Activated CD8-positive, alpha-beta memory T cell treated with anti-CD3 and anti-CD28 coated beads, Interleukin-2, amount 50 U/mL, for 48 hours (primary cell): Measurements from ENCODE around the gene SV2C.
"Not testable (repeated sequence)": the region's sequence is repeated elsewhere in the genome, so short reads cannot be mapped to it uniquely, and the experiment has no call there.

Experiments used
- DNase-seq: peaks from one replicate; pipeline ENCODE4 v3.0.0-alpha.2; 2020

SV2C gene

DNA sequence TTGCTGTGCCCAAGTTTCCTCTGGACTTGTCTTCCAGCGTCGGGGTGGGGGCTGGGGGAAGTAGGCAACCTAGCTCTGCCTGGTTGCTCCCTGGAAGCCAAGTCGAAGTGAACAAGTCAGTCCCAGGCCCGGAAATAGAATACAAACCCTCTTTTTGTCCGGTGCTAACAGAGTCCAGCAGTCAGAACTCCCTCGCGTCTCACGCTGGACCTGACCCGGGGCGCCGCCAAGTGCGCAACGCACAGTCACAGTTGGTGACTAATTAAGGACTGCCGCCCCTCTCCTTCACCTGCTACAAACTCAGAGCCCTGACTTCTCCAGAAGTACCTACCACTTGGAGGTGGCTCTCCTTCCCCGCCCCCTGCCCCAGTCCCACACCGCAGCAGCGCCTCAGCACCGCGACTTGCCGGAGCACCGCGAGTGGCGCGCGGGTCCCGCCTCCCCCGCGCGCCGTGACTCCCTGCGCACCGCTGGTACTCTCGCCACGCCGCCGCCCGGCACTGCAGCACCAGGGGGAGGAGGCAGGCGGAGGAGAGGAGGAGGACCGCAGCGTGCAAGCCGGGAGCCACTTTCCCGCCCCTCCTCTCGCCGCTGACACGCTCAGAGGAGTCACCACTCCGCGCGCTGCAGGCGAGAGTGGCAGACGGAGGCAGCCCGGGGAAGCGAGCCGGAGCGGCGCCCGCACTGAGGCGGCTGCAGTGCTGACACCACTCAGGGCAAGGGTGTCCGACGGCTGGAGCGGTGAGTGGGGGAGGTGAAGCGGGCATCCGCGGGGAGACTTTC, at the start of gene SV2C:
SV2C (plus strand) TSS at position 612 of the 783 bp plus-strand sequence. CDS start 48,368 bp downstream, outside the sequence.
- peak; percentile 75 for DNase-seq

GRCh38 chr5:76037736-76038151, 45.4 kb upstream of the SV2C start:
- DNase-seq, result not testable (repeated sequence)

DNA sequence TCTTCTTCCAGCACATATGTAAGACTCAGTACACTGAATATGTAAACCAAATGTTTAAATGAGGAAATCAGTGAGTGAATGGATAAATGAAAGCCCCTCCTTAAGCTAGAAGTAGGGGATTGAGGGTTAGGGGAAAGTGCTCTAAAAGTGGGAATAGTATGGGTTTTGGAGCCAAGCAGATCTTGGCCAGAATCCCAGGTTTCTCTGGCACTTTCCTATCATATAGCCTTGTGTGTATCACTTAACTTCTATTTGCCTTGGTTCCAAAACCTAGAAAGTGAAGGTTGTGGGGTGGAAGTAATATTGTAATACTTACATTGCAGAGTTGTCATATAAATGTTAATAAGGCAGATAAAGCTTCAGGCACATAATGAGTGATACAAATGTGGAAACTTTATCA, 45.0 kb upstream of the SV2C start:
- no peak for DNase-seq

DNA sequence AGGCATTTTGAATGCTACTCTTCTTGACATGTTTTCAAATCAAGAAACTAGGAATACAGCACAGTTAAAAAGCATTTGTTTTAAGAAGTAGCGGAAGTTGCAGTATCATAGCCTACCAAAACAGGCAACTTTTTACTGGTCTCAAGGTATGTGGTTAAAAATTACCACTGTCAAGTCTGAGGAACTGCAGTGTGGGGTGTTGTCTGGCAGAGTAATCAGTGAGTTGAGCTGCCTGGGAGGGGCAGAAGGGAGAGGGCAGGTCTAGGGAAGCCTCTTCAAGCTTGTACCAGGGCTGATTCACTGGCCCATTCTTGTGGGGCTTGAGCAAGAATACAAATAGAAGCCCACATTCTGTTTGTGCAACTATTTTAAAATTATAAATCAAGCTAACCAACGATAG, 42.4 kb upstream of the SV2C start:
- no peak for DNase-seq

GRCh38 chr5:76041863-76042262, 41.3 kb upstream of the SV2C start:
- DNase-seq, result no peak

DNA sequence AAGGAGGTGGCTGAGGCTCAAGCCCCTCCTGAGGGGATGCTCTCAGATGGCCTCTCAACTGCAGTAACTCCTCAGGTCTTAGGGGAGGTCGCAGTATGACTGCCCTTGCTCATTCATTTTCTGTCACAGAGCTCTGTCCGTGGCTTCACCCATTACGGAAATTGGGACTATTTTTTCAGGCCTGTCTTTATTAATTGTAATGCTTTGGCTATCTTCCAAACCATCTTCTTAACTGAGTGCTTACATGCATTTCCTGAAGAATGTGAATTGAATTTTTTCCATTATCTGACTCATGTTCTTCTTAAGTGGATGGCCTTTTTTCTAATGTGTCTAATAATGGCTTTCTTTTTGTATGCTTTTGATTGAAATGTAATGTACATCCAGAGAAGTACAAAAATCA, 36.4 kb upstream of the SV2C start:
- no peak for DNase-seq

DNA sequence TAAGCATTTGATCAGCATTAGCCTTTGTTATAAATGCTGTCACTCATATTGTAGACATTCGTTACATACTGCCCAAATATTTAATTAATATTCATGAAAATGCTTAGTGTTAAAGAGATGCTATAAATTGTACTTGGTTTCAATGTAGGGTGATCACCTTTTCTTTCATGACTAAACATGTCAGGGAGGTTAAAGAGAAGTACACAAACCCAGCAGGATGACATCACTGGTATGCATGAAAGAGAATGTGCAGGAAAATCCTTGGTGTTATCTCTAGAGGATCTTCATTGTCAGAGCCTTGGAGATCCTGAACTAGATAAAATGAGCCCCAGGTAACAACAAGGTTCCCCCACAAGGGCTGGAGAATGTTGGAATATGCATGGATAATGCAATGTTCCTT, 33.0 kb upstream of the SV2C start:
- no peak for DNase-seq

GRCh38 chr5:76062502-76063041, 20.6 kb upstream of the SV2C start:
- no peak for DNase-seq

GRCh38 chr5:76065258-76065657, 17.9 kb upstream of the SV2C start:
- DNase-seq, result no peak

DNA sequence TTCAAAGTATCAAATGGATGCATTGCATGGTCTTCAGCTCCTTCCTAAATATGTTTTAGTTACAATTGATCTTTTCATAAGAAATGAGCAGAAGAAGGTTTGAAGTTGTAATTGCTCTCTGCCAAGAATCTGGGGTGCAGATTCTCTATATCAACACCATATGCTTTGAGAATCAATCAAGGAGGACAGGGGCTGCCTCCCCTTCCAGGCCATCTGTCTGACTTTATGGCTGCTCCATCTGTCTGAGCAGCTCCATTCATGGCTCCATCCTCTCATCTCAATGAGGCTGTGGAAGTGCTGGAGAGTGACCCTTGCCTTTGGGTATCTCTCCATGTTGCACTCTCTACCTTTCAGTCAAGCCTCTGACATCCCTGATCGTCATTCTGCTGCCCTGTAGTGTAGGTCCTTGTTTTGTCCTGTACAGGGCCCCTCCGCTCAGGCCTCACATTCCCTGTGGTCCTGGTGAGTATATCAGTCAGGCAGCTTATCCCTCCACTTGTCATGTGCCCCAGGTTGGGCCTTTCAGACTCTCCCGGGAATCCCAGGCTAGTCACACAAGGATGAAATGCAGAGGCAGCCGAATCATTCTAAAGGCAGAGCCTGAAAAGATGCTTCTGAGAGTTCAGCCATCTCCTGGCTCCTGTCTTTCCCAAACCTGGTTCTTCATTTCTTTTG, 14.0 kb upstream of the SV2C start:
- no peak for DNase-seq

GRCh38 chr5:76074487-76075065, 8.6 kb upstream of the SV2C start:
- DNase-seq, result no peak

DNA sequence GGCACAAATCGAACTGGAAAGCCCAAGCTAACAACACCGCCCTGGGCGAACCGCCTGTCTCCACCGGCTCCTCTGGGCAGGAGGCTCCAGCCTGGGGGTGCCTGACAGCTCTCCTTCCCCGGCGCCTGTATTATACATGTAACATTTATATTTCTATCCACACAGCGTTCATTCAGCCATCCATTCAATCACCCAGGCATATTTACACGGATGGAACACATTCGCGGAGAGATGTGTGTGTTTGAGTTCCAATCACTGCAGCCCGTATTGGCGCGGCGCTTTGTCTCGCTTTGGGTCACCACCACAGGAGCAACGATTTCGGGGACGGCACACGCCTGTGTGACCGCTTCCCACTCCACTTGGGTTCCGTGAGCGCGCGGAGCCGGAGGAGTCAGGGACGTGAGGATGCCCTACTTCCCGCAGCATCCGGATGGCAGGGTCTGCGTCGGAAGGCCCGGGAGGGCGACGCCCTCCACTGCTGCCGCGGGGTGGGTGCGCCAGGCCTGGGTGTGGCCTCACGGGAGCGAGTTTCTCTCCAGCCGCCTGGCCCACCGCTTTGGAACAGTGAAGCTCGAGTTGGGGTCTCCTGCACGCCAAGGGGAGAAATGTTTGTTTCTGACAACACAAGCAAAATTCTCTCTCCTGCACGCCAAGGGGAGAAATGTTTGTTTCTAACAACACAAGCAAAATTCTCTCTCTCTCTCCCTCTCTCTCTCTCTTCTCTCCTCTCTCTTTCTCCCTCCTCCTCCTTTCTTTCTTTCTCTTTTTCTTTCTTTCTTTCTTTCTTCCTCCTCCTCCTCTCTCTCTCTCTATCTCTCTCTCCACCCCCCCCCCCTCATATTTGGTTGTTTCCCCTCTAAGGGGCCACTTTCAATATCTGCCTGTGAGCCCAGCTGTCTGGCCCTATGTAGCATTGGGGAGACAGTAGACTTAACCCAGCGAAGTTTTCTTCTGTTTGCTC, 1.1 kb upstream of the SV2C start:
- DNase-seq, result peak; percentile 55

DNA sequence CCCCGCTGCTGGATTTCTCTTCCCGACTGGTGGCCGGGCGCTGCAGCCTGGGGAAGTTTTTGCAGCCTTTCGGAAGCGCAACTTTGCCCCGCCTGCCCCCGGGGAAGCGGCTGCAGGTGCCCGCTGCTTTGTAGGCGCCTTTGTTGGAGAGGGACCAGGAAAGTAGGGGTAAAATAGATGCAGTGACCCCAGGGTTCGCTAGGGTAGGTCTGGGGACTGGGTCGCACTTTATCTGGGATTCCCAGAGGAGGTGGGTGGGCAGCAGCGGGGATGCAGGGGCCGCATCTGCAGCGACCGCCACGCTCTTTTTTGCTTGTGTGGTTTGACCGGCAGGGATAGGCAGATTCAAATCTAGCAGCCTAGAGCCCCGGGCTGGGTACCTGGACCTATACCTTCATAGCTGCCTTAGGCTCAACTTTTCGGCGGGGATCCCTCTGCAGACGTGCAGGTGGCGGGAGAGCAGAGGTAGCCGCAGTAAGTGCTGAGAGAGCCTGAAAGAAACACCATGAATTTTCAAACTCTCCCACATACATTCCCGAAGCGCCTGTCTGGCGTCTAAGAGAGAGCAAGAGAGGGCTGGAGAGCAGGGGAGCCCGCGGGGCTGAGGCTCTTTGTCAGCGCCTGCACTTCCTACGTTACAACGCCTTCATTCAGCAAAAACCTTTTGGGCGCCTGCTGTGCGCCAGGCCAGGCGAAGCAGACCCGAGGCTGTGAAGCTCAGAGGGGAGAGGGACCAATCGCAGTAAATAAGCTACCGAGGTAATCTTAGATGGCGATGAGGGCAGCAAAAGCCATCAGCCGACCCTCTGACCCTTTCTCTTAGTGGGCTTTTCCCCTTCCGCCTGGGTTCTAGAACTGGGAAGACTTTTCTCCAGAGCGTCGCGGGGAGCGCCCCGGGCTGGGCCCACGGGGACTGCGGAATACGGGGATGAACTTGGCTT, 642 bp downstream of the SV2C start:
- peak; percentile 59 for DNase-seq

DNA sequence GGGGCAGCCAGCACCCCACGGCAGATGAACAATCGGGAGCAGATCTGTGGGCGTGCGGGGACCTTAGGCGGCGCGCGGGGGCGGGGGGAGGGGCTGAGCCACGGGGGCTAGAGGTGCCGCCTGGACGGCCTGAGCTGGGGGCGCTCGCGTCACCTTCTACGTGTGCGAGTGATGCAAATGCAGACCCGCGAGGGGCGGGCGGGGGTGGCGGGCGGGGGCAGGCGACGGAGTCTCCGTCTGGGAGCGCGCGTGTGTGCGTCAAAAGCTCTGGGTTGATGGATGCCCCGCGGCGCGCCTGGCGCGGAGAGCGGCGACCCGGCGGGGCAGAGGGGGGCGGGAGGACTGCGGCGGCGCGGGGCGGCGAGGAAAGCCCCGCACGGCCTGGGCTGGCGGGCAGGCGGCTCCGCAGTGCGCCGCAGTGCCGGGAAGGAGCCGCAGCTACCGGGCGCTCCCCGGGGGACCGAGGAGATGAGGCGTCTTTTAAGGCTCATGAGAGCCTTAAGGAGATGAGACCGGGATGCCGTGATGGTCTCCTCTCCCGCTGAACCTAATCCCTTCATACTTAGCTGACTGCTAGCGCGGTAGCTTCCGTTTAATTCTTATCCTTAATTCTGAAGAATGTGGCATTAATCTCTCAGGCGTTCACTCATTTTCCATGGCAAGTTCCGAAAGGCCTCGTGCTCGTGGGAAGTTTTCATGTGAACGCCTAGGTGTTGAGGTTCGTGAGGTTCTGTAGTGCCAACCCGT, 1.5 kb downstream of the SV2C start:
- peak; percentile 51 for DNase-seq

- no peak for DNase-seq
Observed at GRCh38 chr5:76085243-76085579, 2.0 kb downstream of the SV2C start.

DNA sequence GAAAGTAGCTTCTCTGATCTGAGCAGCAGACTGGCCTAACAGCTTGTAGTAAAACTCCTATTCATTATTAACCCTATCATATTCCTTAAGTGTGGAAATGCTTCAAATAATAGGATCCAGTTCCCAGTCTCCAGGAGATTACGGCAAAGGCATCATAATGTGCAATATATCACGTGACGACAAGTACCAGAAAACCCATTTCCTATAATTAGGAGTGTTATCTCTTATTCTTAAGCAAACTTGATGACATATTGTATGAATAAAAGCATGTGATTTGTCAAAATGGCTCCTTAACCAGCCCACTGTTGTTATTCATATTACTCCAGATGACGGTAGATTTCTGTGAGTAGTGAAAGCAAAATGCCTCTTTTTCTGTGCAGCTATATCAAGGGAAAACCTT, 2.9 kb downstream of the SV2C start:
- no peak for DNase-seq

- DNase-seq, result not testable (repeated sequence)
Observed at GRCh38 chr5:76089156-76089555, 6.0 kb downstream of the SV2C start.

DNA sequence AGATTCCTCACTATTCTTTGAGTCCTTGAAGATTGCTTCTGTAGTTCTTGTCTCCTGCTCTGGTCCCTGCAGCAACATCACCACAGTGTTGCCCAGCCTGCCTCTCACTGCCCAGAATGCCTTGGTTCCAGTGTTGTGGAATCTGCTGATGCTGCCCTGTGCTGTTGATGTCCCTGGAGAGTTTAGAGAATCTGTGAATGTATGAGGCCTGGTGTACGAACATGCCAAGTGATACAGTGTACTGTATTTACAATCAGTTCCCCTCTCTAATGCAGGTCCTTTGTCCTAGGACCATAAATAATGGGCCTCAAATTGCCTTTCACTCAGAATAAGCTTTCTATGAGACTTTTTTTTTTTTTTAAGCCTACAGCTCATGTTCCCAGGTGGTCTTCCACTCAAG, 8.2 kb downstream of the SV2C start:
- no peak for DNase-seq

DNA sequence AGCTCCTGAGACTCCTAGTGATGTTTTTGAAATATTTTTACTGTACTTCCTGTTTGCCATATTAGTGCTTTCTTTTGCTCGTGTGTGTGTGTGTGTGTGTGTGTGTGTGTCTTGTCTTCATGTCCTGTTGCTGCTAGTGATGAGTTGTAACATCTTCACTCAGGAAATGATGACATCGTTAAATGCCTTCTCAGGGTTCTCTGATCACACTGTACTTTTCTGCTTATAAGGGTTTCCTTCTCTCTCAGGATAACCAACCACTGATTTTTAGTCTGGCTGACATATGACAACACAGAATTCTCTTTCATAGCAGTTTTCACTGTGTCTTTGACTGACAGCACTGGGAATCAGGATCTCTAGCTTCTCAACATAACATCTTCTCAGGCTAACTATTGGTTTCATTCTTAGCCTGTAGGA, 16.1 kb downstream of the SV2C start:
- no peak for DNase-seq

DNA sequence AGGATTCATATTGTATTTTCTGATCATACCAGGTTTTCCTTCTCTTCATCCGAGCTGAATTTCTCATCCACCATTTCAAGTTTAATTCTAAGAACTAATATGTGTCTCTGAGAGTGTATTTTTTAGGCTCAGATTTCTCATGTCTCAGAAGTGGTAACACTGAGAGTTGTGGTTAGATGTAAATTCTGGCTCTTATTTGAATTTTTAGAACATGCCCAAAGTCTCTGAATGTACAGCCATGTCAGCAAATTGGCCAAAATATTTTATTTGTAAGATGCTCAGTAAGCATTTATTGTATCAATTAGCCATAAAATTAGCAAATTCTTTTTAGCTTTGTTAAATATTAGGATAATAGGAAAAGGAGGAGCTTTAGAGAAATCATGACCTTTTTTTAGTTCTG, 16.6 kb downstream of the SV2C start:
- no peak for DNase-seq

GRCh38 chr5:76104027-76104426, 20.8 kb downstream of the SV2C start:
- DNase-seq, result peak; percentile 53
